ENCODE measurements around the gene SMYD3. TPM values are rescaled to one million over a fixed set of nuclear protein-coding genes. Genes with fewer than 3 reads are reported as not detected.

Gene SMYD3
- total RNA-seq, 4 donors from 2014 or later, result 7.6 to 26.3 (median 13.4) TPM

GRCh38 chr1:246117066-246117791, 389.9 kb downstream of the SMYD3 start:
- TF ChIP-seq, protein P1, sequence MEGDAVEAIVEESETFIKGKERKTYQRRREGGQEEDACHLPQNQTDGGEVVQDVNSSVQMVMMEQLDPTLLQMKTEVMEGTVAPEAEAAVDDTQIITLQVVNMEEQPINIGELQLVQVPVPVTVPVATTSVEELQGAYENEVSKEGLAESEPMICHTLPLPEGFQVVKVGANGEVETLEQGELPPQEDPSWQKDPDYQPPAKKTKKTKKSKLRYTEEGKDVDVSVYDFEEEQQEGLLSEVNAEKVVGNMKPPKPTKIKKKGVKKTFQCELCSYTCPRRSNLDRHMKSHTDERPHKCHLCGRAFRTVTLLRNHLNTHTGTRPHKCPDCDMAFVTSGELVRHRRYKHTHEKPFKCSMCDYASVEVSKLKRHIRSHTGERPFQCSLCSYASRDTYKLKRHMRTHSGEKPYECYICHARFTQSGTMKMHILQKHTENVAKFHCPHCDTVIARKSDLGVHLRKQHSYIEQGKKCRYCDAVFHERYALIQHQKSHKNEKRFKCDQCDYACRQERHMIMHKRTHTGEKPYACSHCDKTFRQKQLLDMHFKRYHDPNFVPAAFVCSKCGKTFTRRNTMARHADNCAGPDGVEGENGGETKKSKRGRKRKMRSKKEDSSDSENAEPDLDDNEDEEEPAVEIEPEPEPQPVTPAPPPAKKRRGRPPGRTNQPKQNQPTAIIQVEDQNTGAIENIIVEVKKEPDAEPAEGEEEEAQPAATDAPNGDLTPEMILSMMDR (IDR thresholded peaks at IDR 0.05), result no peak
- no peak for DNase-seq (ENCODE audit: low spot score)
- no peak for ATAC-seq (ENCODE audit: low FRiP score)

DNA sequence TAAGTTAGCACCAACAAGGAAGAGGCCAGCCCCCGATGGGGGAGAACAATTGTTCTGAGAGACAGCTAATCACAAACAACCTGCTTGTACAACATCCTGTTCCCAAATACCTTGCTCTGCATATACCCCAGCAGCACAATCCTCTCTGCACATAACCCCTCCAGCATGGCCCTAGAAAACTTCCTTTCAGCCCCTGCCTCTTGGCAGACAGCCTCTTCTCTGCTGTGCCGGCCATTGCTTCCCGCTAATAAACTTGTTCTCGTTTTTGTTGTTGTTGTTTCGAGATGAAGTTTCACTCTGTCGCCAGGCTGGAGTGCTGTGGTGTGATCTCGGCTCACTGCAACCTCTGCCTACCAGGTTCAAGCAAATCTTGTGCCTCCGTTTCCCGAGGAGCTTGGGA, 392.7 kb downstream of the SMYD3 start:
- no peak for DNase-seq (ENCODE audit: low spot score)
- TF ChIP-seq, protein P1 (IDR thresholded peaks at IDR 0.05), result no peak
- ATAC-seq (ENCODE audit: low FRiP score), result no peak

DNA sequence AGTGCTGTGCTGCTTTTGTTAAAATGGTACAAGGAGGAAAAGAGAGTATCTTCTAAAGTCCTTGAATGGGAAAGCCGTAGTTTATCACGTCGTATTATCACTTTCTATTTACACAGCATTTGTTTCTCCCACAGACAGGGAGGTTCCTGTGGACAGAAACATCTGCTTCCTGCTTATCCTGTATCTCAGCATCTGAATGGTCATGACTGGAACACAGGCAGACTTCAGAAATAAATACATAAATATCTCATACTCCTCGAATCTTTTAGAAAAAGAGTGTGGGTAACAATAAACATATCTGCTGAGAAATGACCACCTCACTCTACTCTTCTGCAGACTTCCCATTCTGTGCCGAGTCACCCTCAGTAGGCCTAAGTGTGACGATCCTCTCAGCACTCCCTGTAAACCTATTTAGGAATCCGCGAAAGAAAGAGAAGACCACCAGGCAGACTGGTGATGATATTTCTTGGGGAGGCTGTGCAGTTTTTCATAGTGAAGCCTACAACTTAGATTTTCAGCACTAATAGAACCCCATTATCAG, 393.5 kb downstream of the SMYD3 start:
- no peak for DNase-seq (ENCODE audit: low spot score)
- ATAC-seq (ENCODE audit: low FRiP score), result no peak
- TF ChIP-seq, protein P1 (IDR thresholded peaks at IDR 0.05), result no peak

- TF ChIP-seq, protein P1 (IDR thresholded peaks at IDR 0.05), result no peak
- no peak for ATAC-seq (ENCODE audit: low FRiP score)
- DNase-seq (ENCODE audit: low spot score), result no peak
These were observed 395.5 kb downstream of the SMYD3 start for GRCh38 chr1:246111570-246111969.

DNA sequence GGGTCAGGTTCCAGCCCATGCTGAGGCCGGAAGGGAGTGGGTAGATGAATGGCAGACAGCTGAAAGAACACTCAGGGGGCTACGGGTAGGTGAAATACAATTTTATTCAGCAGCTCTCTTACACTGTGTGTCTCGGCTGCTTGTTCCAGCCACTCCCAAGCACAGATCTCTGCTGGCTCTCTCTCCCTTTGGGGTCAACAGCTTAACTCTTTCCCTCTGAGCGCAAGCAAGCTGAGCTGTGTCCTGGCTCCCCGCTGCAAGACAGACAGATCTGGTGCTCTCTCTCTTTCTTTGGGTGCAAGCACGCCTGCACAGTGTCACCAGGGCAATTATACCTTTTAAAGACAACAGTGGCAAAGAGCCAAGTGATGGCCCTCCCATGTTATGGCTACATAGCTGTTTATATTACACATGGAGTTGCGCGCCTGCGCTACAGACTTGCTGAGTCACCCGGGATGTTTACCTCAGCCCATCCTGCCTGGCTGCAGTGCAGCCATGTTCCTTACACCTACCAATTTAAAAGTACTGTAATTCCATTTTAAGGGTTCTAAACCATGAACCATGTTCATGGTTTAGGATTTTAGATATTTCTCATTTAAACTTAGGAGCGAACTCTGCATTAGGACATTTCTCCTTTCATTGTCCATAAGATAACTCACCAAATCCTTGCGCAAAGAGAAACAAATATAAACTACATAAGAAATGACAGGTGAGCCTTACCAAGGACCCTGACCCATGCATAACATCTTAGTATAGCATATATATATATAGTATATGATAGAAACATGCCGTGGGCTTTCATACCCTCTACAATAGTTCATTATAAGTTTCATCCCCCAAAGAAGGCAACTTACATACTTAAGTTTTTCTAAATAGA, 396.5 kb downstream of the SMYD3 start:
- TF ChIP-seq, protein P1 (IDR thresholded peaks at IDR 0.05), result no peak
- ATAC-seq (ENCODE audit: low FRiP score) (no peak), DNase-seq (ENCODE audit: low spot score) (no peak)

DNA sequence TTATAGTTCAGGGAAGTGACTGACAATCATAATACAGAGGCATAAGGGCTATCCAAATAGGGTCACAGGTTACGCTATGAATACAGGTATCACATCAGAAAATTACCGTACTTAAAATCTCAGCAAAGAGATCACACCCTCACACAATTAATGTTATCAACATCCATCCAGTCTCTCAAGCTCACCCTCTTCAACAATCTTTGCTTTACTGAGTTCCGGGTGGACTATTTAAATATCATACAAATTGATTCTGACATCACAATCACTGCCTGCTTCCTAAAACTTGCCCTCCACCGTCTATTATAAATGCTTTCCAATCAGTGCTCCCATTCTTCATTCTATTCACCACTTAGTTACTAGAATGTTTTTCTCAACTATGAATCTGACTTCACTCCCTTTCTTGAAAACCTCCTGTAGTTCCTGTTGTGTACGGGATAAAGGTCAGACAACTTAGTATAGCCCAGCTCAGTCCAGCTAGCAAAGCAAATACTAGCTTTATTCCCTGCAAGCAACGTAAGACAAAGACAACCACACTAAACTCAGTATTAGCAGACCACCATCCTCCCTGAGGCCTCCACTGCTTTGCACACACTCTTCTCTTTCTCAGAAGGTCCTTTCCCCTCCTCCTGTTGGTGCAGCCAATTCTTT, 398.7 kb downstream of the SMYD3 start:
- no peak for DNase-seq (ENCODE audit: low spot score)
- TF ChIP-seq, protein P1 (IDR thresholded peaks at IDR 0.05), result no peak
- no peak for ATAC-seq (ENCODE audit: low FRiP score)

All from omental fat pad (tissue), 4 donors.